ENCODE measurements around the gene P2RX2. TPM values are rescaled to one million over a fixed set of nuclear protein-coding genes. Genes with fewer than 3 reads are reported as not detected.

P2RX2 gene
- polyA plus RNA-seq, 4 donors = 0.64 to 1.8 (median 1.5) TPM

GRCh38 chr12:132600048-132601032, 18.2 kb upstream of the P2RX2 start:
- no peak for DNase-seq (ENCODE audit: low read depth in 4 of 4, low spot score in 3 of 4)

GRCh38 chr12:132601171-132601883, 17.2 kb upstream of the P2RX2 start:
- no peak for DNase-seq (ENCODE audit: low read depth in 4 of 4, low spot score in 3 of 4)

GRCh38 chr12:132602572-132603239, 15.9 kb upstream of the P2RX2 start:
- DNase-seq (ENCODE audit: low read depth in 4 of 4, low spot score in 3 of 4) = no peak

GRCh38 chr12:132603240-132604150, 15.1 kb upstream of the P2RX2 start:
- no peak for DNase-seq (ENCODE audit: low read depth in 4 of 4, low spot score in 3 of 4)

GRCh38 chr12:132604151-132604618, 14.4 kb upstream of the P2RX2 start:
- DNase-seq (ENCODE audit: low read depth in 4 of 4, low spot score in 3 of 4) = no peak

- DNase-seq (ENCODE audit: low read depth in 4 of 4, low spot score in 3 of 4) = no peak
Measured at GRCh38 chr12:132604668-132605441, 13.7 kb upstream of the P2RX2 start.

GRCh38 chr12:132605892-132606291, 12.7 kb upstream of the P2RX2 start:
- no peak for DNase-seq (ENCODE audit: low read depth in 4 of 4, low spot score in 3 of 4)

- DNase-seq (ENCODE audit: low read depth in 4 of 4, low spot score in 3 of 4) = no peak
Measured at GRCh38 chr12:132606466-132606865, 12.1 kb upstream of the P2RX2 start.

- DNase-seq (ENCODE audit: low read depth in 4 of 4, low spot score in 3 of 4) = no peak
Measured at GRCh38 chr12:132606927-132607326, 11.6 kb upstream of the P2RX2 start.

GRCh38 chr12:132608231-132609171, 10.1 kb upstream of the P2RX2 start:
- DNase-seq (ENCODE audit: low read depth in 4 of 4, low spot score in 3 of 4) = no peak

GRCh38 chr12:132610051-132610759, 8.4 kb upstream of the P2RX2 start, which contains the start of gene LRCOL1:
LRCOL1 (minus strand) TSS chr12:132610582; CDS start chr12:132606251, 4,331 bp downstream.
- DNase-seq (ENCODE audit: low read depth in 4 of 4, low spot score in 3 of 4) = no peak

GRCh38 chr12:132610866-132611602, 7.5 kb upstream of the P2RX2 start:
- DNase-seq (ENCODE audit: low read depth in 4 of 4, low spot score in 3 of 4) = no peak

GRCh38 chr12:132611620-132612019, 7.0 kb upstream of the P2RX2 start:
- no peak for DNase-seq (ENCODE audit: low read depth in 4 of 4, low spot score in 3 of 4)

GRCh38 chr12:132614029-132614428, 4.5 kb upstream of the P2RX2 start:
- no peak for DNase-seq (ENCODE audit: low read depth in 4 of 4, low spot score in 3 of 4)

GRCh38 chr12:132614861-132615578, 3.6 kb upstream of the P2RX2 start:
- no peak for DNase-seq (ENCODE audit: low read depth in 4 of 4, low spot score in 3 of 4)

- no peak for DNase-seq (ENCODE audit: low read depth in 4 of 4, low spot score in 3 of 4)
Measured at GRCh38 chr12:132615579-132616038, 3.0 kb upstream of the P2RX2 start.

Data from left renal pelvis (tissue), 4 donors.